EH (cell line): ENCODE measurements around the gene DHCR24.

Source experiments
- DNase-seq: peaks from one replicate; pipeline ENCODE4 v3.0.0-alpha.2; 2015; ENCODE audit warnings: low read depth

The DHCR24 gene

GRCh38 chr1:54800899-54801759, 85.9 kb downstream of the DHCR24 start, which contains the start of gene TTC22:
Gene TTC22, minus strand, starts transcription at chr1:54801323. Its CDS starts 160 bp downstream, at chr1:54801163.
- DNase-seq, result peak; percentile 29

GRCh38 chr1:54800041-54800898, 86.7 kb downstream of the DHCR24 start:
- DNase-seq, result no peak
